DMS 273 treated with DMSO at 0.1 percent for 48 hours (cell line): ENCODE data around the gene CYB561D2.
"Not testable (repeated sequence)": the region's sequence is repeated elsewhere in the genome, so short reads cannot be mapped to it uniquely, and the experiment has no call there.

Experiments used
- DNase-seq: peaks from one replicate; lab custom pipeline; 2025; lab: John Stamatoyannopoulos, UW

CYB561D2 gene, protein sequence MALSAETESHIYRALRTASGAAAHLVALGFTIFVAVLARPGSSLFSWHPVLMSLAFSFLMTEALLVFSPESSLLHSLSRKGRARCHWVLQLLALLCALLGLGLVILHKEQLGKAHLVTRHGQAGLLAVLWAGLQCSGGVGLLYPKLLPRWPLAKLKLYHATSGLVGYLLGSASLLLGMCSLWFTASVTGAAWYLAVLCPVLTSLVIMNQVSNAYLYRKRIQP

DNA sequence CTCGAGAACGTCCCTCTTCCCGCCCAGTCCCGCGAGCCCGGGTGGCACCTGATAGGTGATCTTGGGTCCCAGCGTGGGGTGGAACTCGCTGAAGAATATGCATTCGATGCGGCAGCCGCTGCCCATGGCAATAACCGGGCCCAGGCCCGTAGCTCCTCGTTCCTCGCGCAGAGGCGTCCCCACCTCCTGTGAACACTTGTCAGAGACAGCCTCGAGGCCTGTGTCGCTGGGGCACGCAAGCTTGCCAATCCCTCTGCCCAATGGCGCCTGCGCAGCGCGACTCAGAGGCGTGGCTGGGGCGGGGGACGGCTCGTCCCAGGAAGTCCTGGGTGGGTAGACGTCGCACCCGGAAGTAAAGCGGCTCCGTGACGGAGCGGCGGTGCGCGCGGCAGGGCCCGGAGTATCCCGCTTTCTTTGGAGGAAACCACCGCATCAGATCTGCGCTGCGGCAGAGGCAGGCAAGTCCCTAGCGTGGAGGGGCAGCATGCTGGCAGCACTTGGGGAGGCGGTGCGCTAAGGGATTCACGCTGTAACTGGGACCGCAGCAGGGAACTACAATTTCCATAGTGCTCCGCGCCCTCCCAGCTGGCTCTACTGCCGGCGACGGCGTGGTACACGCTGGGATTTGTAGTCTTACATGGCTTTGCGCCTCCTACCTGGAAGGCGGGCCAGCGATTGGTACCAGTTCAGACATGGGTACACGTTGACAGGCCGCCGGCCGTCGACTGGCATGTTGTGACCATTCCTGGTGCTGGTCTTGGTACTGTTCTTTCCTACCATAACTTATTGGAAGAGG is at the start of gene CYB561D2, which contains the start of gene NPRL2:
CYB561D2 (plus strand) TSS at position 336 of the 796 bp plus-strand sequence. CDS start 572 bp downstream, outside the sequence.
NPRL2 (minus strand) TSS at position 249 of the 796 bp plus-strand sequence; CDS start at position 126, 123 bp downstream.
- DNase-seq, result peak; percentile 78

DNA sequence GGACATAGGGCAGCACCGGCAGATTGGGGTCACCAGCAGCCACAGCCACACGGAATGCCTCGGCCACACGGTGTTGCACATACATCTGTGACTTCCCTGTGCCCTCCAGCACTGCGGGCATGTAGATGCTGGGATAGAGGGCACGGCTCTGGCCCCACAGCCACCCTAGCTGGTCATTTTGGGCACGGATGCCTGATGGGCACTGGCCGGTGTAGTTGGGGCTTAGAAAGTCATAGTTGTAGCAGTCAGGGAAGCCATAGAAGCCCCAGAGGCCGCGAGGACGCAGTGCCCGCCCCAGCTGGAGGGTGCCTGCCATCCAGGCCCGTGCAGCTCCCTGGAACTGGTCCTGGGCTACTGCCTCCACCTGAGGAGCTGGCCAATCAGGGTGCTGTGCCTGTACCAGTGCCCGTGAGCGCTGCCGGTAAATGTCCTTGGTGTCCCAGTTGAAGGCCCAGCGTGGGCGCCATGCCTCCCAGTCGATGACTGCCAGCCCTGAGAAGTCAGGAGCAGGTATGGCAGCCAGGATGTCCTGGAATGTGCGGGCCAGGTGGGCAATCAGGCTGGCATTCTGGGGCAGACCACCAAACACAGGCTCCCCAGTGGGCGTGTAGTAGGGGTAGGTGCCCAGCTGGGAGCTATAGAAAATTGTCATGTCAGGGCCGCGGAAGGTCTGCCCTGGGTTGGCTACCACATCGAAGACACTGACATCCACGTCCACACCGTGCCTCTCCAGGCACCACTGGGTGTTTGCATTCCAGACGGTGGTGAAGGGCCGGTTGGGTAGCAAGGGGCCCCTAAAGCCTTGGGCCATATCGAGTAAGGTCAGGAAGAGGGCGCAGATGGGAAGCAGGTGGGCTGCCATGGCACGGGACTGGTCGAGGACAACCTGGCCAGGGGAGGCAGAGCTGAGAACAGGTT is 48.3 kb upstream of the CYB561D2 start:
- DNase-seq, result no peak

DNA sequence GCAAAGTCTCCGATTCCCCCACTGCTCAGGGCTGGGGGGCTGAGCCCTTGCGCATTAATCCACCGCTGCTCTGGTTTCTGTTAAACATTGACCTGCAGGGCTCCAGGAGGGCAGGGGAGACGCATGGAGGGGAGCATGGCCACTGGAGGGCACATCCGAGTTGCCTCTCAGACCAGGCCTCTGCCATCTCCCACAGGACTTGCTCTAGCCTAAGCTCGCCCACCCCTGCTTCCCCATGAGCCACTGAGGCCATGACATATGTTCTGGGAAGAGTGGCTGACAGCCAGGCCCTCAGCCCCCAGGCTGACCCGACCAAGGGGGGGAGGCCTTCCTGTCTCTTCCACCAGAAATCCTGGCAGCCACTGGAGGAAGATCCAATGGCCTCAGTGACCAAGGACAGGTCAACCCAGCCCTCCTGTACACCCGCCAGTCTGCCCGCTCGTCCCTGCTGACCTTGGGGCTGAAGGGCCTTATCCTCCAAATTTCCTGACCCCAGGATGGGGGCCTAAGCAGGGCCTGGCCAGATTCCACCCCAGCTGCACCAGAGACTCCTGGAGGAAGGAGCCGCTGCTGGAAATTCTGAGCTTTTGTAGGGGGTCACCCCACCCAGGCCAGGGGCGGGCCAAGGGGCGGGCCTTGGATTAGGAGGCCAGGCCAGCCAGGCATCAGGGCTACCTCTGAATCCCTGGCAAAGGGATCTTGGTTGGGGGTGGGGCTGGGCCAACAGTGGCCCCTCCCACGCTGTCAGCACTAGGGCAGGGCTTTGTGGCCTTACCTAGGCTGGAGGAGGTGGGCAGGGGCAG is 47.4 kb upstream of the CYB561D2 start, which contains the start of gene HYAL1:
HYAL1 (minus strand) TSS at position 562 of the 803 bp plus-strand sequence. CDS start 618 bp downstream, outside the sequence.
- no peak for DNase-seq

- DNase-seq, result no peak
Observed at GRCh38 chr3:50304601-50305000, 46.1 kb upstream of the CYB561D2 start.

- DNase-seq, result not testable (repeated sequence)
Observed at GRCh38 chr3:50312041-50312440, 38.6 kb upstream of the CYB561D2 start.

DNA sequence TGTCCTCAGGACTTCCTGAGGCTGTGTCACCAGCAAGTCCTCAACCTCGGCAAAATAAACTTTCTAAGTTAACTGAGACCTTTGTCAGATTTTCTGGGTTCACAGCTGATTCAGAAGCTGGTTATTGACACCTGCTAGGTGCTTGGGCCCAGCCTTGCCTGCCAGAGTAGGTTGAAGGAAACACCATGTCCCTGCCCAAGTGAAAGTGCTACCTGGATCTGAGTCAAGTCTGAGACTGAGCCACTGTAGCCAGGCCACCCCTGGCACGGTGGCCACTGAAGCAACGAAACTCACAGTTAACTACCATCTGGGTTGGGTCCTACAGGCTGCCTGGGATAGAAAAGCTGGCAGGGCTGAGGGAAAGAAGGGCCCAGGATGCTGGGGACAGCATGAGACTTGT is 36.3 kb upstream of the CYB561D2 start:
- no peak for DNase-seq

DNA sequence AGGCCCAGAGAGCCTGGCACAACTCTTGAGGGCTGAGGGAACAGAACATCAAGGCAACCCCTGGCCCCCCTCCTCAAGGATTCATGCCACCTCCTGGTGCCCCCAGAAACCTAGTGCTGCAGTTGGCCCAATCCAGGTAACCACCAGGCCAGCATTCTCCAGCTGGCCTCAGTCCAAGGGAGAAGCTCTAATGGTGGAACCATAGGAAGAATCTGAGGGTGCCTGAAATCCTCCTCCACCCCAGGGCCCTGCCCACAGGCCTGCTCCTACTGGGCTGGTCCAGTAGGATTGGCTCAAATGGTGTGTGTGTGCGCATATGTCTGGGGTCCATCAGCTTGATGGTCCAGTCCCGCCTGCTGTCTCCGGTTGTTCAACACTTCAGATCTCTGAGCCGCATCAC is 35.8 kb upstream of the CYB561D2 start:
- no peak for DNase-seq

DNA sequence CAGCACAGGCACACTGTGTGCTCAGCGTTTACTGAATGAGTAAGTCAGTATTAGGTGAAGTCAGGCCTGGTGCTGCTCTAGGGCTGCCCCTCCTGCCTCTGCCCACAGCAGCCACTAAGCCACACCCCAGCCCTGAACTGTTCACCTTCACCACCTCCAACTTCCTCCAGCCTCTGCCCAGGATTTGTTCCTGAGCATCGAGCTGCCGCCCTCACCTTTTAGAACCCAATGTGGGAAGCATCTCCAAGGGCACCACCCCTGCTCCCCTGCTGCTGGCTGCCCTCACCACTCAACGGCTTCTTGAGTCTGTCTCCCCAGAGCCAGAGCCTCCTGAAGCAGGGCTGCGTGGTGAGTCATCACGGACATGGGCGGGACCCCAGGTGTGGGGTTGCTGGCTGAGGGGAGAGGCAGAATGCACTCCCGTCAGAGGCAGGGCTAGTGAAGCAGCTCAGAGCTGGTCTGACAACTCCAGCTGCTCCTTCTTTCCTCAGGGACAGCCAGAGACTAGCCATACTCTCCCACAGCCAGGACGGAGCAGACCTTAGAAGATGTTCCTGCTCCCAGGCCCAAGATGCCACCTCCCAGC is 33.9 kb upstream of the CYB561D2 start:
- DNase-seq, result no peak

GRCh38 chr3:50317300-50317699 is 33.4 kb upstream of the CYB561D2 start:
- DNase-seq, result no peak

DNA sequence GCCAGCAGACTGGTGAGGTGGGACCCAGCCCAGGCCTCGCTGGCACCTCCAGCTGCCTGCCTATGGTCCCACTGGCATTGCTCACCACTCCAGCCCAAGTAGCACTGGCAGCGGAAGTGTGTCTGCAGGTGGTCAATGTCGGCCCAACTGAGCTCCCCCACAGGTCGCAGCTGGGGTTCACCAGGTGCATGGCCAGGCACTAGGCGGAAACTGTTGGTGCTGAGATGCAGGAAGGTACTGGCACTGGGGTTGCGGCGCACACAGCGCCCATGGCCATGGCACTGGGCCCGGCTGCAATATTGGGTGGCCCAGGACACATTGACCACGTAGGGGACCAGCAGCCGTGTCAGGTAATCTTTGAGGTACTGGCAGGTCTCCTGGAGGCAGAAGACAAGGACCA is 32.5 kb upstream of the CYB561D2 start:
- no peak for DNase-seq

DNA sequence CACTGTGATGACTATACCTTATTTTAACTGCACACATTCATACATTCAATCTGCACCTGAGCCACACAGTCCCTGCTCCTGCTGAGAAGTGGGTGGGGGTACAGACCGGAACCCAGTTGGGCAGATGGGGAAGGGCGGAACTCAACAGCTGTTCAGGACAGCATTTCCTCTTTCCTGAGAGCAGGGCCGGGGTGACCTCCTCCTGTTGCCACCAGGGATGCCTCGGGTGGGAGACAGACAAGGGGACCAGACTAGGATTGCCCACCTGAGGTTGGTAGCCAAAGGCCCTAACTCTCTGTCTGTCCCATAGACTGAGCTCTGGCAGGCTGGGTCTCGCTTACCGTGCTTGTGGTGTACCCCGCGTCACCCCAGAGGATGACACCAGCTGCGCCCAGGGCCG is 32.0 kb upstream of the CYB561D2 start:
- no peak for DNase-seq

DNA sequence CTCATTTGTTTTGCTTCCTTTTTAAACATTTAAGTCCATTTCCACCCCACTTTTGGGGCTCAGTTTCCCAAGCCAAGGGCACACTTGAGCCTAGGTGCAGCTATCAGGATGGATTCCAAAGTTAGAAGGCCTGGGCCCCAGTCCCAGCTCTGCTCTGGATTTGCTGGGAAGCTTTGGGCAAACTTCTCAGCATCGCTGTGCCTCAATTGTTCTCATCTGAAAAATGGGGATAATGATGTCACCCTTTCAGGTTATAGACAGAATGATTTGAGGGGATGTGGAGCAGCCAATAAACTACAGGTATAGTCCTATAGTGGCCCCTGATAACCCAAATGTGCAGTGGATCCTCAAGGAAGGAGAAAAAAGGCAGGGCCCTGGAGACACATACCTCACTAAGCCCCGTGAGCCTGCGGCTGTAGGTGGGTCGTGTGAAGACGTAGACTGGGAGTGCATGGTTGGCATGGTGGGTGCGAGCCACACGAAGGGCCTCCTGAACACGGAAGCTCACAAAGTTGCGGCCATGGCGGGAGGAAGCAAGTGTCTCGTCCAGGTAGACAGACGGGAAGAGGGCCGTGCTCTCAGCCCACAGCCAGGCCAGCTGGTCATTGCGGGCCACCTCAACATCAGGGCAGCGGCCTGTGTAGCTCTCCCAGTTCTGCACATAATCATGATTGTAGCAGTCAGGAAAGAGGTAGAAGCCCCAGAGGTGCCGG is 31.3 kb upstream of the CYB561D2 start:
- no peak for DNase-seq

- no peak for DNase-seq
Observed at GRCh38 chr3:50319894-50320625, 30.6 kb upstream of the CYB561D2 start.

- no peak for DNase-seq
Observed at GRCh38 chr3:50320853-50321335, 29.8 kb upstream of the CYB561D2 start.

GRCh38 chr3:50321336-50322114 is 29.1 kb upstream of the CYB561D2 start:
- peak; percentile 65 for DNase-seq

GRCh38 chr3:50322115-50322385 is 28.6 kb upstream of the CYB561D2 start:
- DNase-seq, result no peak

- no peak for DNase-seq
Observed at GRCh38 chr3:50322386-50323091, 28.1 kb upstream of the CYB561D2 start, which contains the start of gene HYAL2. HYAL2 (minus strand) TSS chr3:50322745; CDS start chr3:50320489, 2,256 bp downstream.

GRCh38 chr3:50323092-50323600 is 27.5 kb upstream of the CYB561D2 start:
- no peak for DNase-seq
